HG03460 (cell line): ENCODE measurements around the gene BMPR2.

Experiments
- ATAC-seq: cut with Tn5 transposase; IDR thresholded peaks from one replicate; pipeline ENCODE4 v1.9.1; 2021; ENCODE audit not compliant: unreplicated experiment

BMPR2 gene

DNA sequence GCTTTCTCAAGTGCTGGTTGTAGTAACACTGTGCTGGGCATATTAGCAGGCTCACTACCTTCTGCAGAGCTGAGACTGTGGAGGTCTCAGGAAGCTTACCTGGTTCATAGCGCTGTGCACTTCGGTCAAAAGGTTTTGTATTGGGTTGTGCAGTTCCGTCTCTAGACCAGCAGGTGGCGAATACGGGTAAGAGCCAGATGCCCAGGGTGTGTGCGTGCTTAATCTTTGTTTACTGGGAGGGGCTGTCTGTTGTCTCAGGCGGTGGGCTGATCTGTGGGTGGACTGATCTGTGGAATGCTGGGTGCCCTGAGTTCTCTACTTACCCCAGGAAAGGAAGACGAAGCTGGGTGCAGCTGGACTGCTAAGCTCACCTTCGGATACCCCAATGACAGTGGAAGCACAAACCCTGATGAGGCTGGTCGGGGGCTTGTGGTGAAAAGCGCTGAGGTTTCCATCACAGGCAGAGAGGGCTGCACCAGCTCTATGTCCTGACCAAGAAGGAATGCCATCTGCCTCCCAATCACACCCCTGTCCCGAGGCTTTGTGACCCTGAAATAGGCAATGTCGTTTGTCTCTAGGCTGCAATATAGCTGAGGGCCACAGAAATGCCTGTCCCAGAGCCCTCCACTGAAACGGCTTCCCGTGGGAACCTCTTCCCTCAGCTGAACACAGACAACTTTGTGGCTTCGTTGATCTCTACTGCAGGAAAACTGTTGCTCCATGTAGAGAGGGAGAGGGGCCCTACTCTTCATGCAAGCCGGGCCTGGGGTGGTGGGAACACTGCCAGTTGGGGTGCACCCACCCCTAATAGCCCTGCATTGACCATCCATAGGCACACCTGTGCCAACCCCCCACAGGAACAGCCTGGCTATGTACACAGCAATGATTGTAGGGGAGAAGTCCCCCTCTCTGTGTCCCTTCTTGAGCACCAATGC, 212.8 kb downstream of the BMPR2 start:
- ATAC-seq, result peak; percentile 84

DNA sequence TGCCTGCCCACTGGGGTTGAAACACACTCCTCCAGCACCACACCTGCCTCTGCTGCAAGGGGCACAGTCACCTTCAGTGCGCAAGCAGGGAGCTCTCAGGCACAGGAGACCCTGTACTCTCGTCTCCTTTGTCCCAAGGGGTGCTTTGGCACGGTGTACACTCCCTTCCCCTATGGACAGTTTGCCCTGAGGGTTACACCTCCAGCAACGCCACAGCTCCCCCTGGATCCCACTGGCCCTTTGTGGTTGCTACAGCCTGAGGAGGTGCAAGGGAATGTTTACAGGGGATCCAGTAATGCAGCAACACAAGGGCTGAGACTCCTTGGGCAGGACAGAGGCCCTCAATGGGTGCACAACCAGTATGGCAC, 213.4 kb downstream of the BMPR2 start:
- no peak for ATAC-seq

DNA sequence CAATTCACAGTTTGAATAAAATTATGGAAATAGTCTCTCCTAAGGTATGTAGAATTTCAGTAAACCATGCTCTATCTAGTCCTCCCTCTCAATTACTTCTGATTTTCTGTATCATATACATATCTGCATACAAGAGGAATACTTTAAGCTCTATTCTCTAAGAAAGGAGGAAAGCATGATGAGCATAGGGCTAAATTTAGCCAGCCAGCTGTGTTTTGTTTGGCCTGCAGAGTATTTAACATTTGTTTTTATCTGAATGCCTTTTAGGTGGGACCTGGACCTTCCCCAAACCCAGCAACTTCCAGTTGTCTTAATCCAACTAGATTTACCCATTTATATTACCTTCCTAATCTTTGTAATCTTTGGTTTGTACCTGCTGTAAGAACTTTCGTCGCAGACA, 216.4 kb downstream of the BMPR2 start:
- no peak for ATAC-seq

DNA sequence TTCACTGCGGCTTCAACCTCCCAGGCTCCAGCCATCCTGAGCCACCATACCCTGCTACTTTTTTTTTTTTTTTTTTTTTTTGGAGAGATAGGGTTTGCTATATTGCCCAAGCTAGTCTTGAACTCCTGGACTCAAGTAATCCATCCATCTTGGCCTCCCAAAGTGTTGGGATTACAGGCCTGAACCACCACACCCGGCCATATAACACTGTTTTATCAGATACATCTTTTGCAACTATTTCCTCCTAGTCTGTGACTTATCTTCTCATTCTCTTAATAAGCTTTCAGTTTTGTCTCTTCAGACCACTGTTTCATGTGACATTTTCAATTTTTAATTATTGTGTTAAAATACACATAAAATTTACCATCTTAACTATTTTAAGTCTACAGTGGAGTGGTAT, 223.0 kb downstream of the BMPR2 start:
- ATAC-seq, result no peak

DNA sequence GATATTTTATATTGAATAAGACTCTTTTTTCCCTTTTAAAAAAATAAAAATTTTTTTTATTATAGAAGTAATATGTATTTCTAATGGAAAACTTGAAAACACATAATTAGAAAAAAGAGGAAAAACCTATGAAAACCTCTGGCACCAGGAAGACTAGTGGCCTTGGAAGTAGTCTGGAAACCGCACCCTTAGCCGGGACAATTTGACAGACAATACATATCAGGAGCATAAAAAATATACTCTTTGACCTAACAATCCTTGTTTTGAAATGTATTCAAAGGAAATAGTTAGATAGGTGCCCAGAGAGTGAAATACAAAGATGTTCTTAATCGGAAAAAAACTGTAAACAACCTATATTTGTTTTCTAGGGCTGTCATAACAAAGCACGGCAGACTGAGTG, 223.8 kb downstream of the BMPR2 start:
- ATAC-seq, result no peak

DNA sequence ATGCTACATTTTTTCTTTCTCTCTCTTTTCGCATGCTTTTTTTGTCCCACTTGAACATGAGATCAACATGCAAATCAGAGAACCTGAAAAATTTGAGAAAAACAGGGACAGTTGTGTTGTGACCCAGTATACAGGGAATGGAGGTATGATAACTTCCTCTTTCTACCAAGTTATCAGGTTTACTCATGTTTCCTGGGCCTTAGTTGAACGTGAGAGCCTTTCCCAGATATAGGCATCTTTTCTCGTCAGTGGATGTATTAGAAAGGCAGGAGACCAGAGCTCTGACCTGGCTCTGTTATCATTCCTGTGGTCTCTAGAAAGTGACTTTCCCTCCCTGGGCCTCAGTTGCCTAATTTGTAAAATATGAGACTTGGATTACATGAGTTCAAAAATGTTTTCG, 228.6 kb downstream of the BMPR2 start:
- ATAC-seq, result no peak

DNA sequence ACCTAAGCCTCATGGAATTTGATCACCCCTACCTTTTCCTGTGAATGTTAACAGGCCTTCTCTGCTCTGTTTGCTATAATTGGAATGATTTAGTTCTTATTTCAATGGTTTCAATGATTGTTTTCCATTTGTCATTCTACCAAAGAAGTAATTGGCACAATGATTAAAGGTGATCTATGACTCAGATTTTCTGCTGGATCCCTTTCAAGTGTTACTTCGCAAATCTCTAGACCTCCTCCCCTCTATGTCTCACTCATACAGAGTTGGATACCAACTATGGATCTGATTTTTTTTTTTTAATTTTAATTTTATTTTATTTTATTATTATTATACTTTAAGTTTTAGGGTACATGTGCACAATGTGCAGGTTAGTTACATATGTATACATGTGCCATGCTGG, 229.0 kb downstream of the BMPR2 start:
- no peak for ATAC-seq

DNA sequence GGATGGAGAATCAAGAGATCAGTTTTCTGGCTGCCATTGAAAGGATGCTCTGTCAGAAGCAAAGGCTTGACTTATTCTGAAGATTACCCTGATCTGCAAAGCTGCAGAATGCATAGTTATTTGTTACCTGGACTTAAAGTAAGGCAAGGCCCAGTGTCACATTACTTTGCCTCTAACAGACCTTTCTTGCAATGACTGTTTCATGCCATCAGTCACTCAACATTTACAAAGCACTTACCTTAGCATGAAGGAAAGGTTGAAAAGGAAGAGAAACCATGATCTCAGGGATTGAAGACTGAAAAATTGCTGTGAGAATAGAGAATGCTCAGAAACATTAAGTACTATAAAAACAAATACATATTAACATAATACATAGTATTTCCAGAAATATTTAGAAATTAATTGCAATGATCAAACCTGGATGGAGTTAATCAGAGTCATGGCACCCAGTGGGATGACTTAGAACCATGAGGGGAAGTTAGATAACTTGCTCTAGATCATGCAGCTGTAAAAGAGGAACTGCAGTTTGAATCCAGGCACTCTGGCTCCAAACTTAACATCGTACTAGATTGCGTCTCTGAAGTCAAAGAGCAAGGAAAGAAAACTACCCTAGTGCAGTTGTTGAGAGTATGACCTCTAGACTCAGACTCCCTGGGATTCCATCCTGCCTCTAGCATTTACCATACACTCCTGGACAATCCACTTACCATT, 232.2 kb downstream of the BMPR2 start:
- no peak for ATAC-seq

DNA sequence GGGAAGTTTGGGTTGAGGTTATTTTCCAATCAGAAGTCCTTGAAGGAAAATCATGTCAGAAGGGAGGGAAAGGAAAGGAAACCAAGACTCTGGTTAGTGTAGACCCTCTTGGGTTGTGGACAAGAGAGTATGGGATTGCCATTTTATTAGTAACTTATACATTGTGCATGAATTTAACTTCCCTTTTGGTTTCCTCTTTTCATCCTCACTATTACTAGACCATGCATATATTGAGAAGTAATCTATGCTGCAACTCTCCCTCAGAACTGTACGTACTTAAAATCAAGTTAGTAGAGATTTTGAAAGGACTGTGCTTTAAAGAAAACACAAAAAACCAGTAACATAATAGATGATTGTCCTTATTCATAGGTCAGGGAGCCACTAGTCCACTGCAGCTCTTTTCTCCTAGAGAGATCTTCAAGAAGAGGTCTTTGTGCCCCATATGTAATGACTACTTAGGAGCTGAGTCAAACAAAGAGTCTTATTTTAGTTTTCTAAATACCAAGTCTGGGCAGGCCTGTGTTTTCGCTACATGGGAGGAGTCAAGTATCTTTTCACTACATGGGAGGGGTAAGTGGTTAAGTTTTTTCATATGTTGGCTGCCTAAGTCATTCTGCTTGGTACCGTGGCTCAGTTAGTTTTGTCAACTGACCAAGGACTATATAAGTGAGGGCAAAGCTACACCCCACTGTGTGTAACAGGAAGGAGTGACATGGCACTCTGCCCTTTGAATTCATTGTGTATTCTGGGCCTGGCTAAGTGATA, 233.4 kb downstream of the BMPR2 start:
- ATAC-seq, result peak; percentile 94

DNA sequence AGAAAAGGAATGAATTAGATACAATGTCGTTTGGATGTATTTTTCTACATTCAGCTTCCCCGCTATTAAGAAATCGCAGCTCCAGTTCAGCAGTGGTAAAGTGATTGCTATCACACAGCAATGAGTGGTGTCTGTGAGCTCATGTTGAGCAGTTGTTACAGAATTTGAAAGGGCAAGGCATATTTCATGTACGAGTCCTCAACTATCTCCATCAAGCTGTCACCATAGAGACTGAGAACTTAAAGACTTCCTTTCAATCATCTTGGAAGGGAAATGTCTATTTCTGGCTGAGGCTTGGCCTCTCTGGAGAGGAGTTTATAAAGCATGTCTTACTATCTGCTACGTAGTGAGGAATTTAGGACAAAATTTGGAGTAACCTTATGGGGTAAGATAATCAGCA, 234.3 kb downstream of the BMPR2 start:
- no peak for ATAC-seq

DNA sequence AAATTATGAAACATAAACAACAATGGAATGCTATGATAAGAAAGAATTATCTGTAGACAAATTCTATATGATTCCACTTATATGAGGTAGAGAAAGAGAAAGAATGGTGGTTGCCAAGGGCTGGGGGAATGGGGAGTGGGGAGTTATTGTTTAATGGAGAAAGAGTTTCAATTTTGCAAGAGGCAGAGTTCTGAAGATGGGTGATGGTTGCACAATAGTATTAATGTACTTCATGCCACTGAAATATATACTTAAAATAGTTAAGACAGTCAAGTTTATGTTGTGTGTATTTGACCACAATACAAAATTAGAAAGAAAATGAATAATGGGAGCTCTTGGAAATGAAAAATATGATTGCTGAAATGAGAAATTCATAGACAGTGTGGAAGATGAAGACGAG, 236.0 kb downstream of the BMPR2 start:
- ATAC-seq, result no peak

DNA sequence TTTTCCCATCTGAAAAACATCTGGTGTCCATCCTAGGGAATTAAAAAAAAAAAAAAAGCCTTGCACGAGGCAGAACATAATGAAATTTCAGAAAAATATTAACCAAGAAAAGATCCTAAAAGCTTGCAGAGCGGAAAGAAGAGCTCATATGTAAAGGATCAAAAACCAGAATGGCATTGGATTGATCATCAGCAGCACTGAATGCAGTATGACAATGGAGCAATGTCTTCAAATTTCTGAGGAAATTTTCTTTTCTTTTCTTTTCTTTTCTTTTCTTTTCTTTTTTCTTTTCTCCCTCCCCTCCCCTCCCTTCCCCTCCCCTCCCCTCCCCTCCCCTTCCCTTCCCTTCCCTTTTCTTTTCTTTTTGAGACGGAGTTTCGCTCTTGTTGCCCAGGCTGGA, 237.4 kb downstream of the BMPR2 start:
- no peak for ATAC-seq
